ENCODE measurements around the gene ARGFX. TPM values are rescaled to one million over a fixed set of nuclear protein-coding genes. Genes with fewer than 3 reads are reported as not detected.

ARGFX gene
- total RNA-seq, 1 donor from 2014 or later = not detected

DNA sequence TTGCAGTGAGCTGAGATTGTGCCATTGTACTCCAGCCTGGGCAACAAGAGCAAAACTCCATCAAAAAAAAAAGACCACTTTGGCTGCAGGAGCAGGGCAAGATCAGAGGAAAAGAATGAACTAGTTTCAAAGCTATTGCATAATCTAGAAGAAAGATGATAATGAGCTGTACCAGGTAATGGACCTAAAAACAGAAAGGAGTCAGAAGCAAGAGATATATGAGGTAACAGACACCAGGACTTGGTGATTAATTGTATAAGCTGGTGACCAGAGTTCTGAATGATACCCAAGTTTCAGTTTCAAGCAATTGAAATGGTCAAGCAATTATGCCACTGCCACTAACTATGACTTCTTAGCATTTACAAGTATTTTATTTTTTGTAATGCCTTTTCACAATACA lies 24.8 kb upstream of the ARGFX start:
- Mint-ChIP-seq H3K36me3 (ENCODE audit: insufficient read depth) (no peaks in the 10 kb centered on the region), H3K9me3 (ENCODE audit: low read depth) (no peaks in the 10 kb centered on the region), H3K4me1 (ENCODE audit: low read depth) (peaks cover 10% of the 10 kb centered on the region), H3K4me3 (ENCODE audit: low read depth) (no peak overlapping the region), H3K27me3 (no peaks in the 10 kb centered on the region), H3K27ac (no peak overlapping the region)
- no peak for DNase-seq (ENCODE audit: low spot score, unreplicated experiment)
- TF ChIP-seq, protein P1, sequence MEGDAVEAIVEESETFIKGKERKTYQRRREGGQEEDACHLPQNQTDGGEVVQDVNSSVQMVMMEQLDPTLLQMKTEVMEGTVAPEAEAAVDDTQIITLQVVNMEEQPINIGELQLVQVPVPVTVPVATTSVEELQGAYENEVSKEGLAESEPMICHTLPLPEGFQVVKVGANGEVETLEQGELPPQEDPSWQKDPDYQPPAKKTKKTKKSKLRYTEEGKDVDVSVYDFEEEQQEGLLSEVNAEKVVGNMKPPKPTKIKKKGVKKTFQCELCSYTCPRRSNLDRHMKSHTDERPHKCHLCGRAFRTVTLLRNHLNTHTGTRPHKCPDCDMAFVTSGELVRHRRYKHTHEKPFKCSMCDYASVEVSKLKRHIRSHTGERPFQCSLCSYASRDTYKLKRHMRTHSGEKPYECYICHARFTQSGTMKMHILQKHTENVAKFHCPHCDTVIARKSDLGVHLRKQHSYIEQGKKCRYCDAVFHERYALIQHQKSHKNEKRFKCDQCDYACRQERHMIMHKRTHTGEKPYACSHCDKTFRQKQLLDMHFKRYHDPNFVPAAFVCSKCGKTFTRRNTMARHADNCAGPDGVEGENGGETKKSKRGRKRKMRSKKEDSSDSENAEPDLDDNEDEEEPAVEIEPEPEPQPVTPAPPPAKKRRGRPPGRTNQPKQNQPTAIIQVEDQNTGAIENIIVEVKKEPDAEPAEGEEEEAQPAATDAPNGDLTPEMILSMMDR (IDR thresholded peaks at IDR 0.05; ENCODE audit: unreplicated experiment) = no peak

DNA sequence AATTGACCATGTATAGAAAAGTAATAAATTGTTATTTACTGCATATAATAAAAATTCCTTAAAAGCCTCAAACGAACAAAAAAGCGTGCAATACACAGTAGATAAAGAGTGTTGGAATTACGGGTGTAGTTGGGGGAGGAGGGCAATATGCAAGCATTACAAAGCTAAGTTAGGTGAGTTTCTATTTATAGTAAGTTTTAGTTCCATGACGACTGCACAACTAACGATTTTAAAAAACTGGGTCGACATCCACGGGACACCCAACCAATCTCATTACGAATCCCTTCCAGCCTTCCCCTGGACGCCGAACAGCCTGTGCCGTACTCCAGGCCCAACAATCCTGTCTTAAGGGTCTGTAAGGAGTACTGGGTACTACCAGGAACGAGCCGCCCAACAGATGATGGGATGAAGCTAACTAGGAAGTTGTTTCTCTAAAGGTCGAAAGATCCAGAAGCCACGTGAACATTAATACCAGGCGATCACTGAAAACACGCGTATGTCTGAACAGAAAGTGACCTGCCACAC lies 22.6 kb upstream of the ARGFX start:
- DNase-seq (ENCODE audit: low spot score, unreplicated experiment) = no peak
- Mint-ChIP-seq H3K4me1 (ENCODE audit: low read depth) (peaks cover 9% of the 10 kb centered on the region), H3K9me3 (ENCODE audit: low read depth) (no peaks in the 10 kb centered on the region), H3K36me3 (ENCODE audit: insufficient read depth) (no peaks in the 10 kb centered on the region), H3K4me3 (ENCODE audit: low read depth) (peak overlapping the region; percentile 85), H3K27ac (peak overlapping the region; percentile 63), H3K27me3 (no peaks in the 10 kb centered on the region)
- TF ChIP-seq, protein P1 (IDR thresholded peaks at IDR 0.05; ENCODE audit: unreplicated experiment) = no peak

DNA sequence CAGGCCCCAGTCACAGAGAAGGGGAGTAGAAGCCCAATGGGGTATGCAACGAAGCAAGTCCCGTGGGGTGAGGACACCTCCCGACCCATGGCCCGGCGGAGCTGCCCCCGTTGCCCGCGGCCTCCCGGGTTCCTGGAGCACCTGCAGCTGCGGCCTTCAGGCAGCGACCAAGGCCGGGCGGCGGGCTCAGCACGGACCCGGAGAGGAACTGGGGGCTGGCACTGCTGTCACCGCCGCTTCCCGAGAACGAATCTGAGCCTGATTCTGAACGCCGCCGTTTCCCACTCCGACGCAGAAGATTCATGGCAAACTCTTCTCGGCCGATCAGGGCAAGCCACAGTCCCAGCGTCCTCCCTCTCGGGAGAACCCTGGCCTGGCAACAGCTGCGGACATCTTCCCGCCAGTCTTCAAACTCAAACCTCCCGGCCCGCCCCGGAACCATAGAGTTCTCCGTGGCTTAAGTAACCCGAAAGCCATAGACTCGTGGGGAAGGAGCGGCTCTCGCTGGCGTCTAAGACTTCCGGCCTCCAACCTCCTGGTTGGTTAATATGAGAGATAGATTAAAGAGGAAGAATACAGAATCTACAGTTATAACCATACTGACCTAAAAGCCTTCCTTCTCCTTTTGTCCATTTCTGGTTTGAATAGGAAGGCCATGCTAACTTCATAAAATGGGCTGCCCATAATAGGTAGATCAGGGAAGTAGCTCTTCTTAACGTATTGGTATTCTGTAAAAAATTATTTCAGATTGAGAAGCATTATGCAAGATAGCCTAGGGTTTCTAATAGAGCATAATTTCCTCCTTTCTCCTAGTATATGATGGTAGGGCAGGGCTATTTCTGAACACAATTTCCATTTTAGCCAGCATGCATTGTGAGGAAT lies 21.9 kb upstream of the ARGFX start, which contains the start of gene POLQ:
Gene POLQ (minus strand): TSS at position 415 of the 882 bp plus-strand sequence. CDS start 111 bp downstream, at position 304.
- DNase-seq (ENCODE audit: low spot score, unreplicated experiment) = peak; percentile 54

DNA sequence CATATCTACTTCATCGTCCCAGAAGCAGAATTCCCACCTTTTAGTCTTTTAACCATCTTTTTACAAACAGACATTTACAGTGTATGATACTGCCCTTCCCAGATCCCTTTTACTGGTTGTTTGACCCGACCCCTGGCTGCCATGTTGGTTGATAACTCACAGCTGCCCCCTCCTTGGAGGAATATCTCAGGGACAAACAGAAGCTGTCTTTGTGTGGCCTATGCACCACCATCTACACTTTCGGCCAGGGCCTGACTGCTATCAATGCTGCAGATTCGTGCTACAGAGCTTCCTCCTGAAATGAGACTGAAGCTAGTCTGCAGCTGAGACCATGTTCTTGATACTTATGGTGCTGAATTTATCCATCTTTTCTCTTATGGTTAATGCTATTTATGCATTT lies 15.4 kb upstream of the ARGFX start:
- no peaks in the 10 kb centered on the region for H3K36me3 Mint-ChIP-seq (ENCODE audit: insufficient read depth)
- TF ChIP-seq, protein P1 (IDR thresholded peaks at IDR 0.05; ENCODE audit: unreplicated experiment) = no peak
- peaks cover 1% of the 10 kb centered on the region for H3K4me1 Mint-ChIP-seq (ENCODE audit: low read depth)
- H3K27me3 Mint-ChIP-seq = no peaks in the 10 kb centered on the region
- H3K9me3 Mint-ChIP-seq (ENCODE audit: low read depth) = no peaks in the 10 kb centered on the region
- DNase-seq (ENCODE audit: low spot score, unreplicated experiment) = no peak
- H3K4me3 Mint-ChIP-seq (ENCODE audit: low read depth) = no peak overlapping the region
- H3K27ac Mint-ChIP-seq = no peak overlapping the region

More for the DNA sequence above, 21.9 kb upstream of the ARGFX start, which contains the start of gene POLQ:
- Mint-ChIP-seq H3K4me3 (ENCODE audit: low read depth) (peak within 1 kb of the TSS; percentile 85), H3K27me3 (no peaks in the 10 kb centered on the region), H3K9me3 (ENCODE audit: low read depth) (no peaks in the 10 kb centered on the region), H3K36me3 (ENCODE audit: insufficient read depth) (no peaks in the 10 kb centered on the region), H3K27ac (peak within 1 kb of the TSS; percentile 63), H3K4me1 (ENCODE audit: low read depth) (peaks cover 9% of the 10 kb centered on the region)
- TF ChIP-seq, protein P1 (IDR thresholded peaks at IDR 0.05; ENCODE audit: unreplicated experiment) = no peak

DNA sequence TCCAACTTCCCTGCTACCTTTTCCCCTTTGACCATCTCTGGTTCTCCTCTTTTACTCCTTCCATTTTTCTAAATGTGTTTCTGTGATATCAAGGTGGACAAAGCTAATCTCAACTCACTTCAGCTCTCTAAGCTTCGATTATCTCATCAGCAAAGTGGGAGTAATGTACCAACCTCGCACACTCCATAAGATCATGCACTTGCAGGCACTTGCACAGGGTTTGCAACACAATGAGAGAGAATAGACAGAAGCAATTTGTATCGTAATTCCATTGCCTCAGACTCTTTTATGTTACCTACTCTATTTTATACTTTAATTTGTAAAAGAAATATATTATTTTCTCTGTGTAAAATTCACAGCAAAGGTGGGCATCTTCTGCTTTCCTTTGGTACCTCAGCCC lies 15.0 kb upstream of the ARGFX start:
- no peak overlapping the region for H3K27ac Mint-ChIP-seq
- H3K27me3 Mint-ChIP-seq = no peaks in the 10 kb centered on the region
- H3K4me3 Mint-ChIP-seq (ENCODE audit: low read depth) = no peak overlapping the region
- no peak for DNase-seq (ENCODE audit: low spot score, unreplicated experiment)
- TF ChIP-seq, protein P1 (IDR thresholded peaks at IDR 0.05; ENCODE audit: unreplicated experiment) = no peak
- H3K4me1 Mint-ChIP-seq (ENCODE audit: low read depth) = peaks cover 1% of the 10 kb centered on the region
- no peaks in the 10 kb centered on the region for H3K36me3 Mint-ChIP-seq (ENCODE audit: insufficient read depth)
- H3K9me3 Mint-ChIP-seq (ENCODE audit: low read depth) = no peaks in the 10 kb centered on the region

Data from progenitor cell of endocrine pancreas (in vitro differentiated cells).